Caco-2 (cell line): Measurements from ENCODE around the gene PDIK1L. TPM values are rescaled to one million over a fixed set of nuclear protein-coding genes. Genes with fewer than 3 reads are reported as not detected.

Source experiments
- BruUV-seq: library from RNA; stranded (reverse); fragments of 400-500 nt; replicated peaks from 2 replicates; lab custom pipeline; 2021; lab: Mats Ljungman, UMichigan
- CTCF ChIA-PET: fragments of 300-600 bp; sonication (Branson Sonifier 250); formaldehyde crosslinking; loops from one replicate; lab custom pipeline; 2022; ENCODE audit warnings: antibody characterized with exemption; lab: Charles Lee
- POLR2A ChIA-PET: fragments of 300-600 bp; sonication (Branson Sonifier 250); formaldehyde crosslinking; loops from one replicate; lab custom pipeline; 2022; ENCODE audit warnings: antibody characterized with exemption; lab: Charles Lee
- DNase-seq, 2 experiments: peaks; one replicate each; pipeline versions ENCODE4 v3.0.0 to v3.0.0-alpha.2; 2020 to 2022
- H3K27me3 ChIP-seq: replicated peaks from 2 replicates; pipeline ENCODE4 v1.6.0; 2011; ENCODE audit warnings: low read length; ENCODE audit not compliant: control insufficient read depth, insufficient read depth
- H3K36me3 ChIP-seq: 2 replicates; pipeline ENCODE4 v1.5.1; 2011; ENCODE audit warnings: low read length; ENCODE audit not compliant: control insufficient read depth, insufficient read depth
- H3K4me1 ChIP-seq: fragments of 250-450 bp; sonication (Bioruptor Pico); 2 replicates; pipeline ENCODE4 v1.5.1; 2020; ENCODE audit warnings: mild to moderate bottlenecking
- H3K4me3 ChIP-seq: 2 replicates; pipeline ENCODE4 v1.5.1; 2011; ENCODE audit warnings: low read depth, mild to moderate bottlenecking, control low read depth, low read length
- H3K9me3 ChIP-seq: fragments of 250-450 bp; sonication (Bioruptor Pico); 2 replicates; pipeline ENCODE4 v1.5.1; 2020; ENCODE audit warnings: mild to moderate bottlenecking, moderate library complexity
- H3K27ac Mint-ChIP-seq: one replicate; pipeline ENCODE4 v1.8.0; 2022; ENCODE audit warnings: mixed read lengths; ENCODE audit not compliant: unreplicated experiment
- H3K27me3 Mint-ChIP-seq: one replicate; pipeline ENCODE4 v1.8.0; 2022; ENCODE audit warnings: mixed read lengths; ENCODE audit not compliant: insufficient read depth, unreplicated experiment
- H3K36me3 Mint-ChIP-seq: one replicate; pipeline ENCODE4 v1.8.0; 2022; ENCODE audit warnings: mild to moderate bottlenecking, mixed read lengths; ENCODE audit not compliant: insufficient read depth, unreplicated experiment
- H3K4me1 Mint-ChIP-seq: one replicate; pipeline ENCODE4 v1.8.0; 2022; ENCODE audit warnings: low read depth, mixed read lengths; ENCODE audit not compliant: unreplicated experiment
- H3K4me3 Mint-ChIP-seq: one replicate; pipeline ENCODE4 v1.8.0; 2022; ENCODE audit warnings: mild to moderate bottlenecking, moderate library complexity, mixed read lengths; ENCODE audit not compliant: unreplicated experiment
- H3K9me3 Mint-ChIP-seq: one replicate; pipeline ENCODE4 v1.8.0; 2022; ENCODE audit warnings: mixed read lengths; ENCODE audit not compliant: unreplicated experiment
- intact Hi-C: fragments of 100-400 bp; cut with micrococcal nuclease; formaldehyde crosslinking; loops from one replicate; pipeline ENCODE4 v1.10.0; 2022; ENCODE audit not compliant: unreplicated experiment
- total RNA-seq: library from RNA; stranded (reverse); gene quantifications from 2 replicates; pipeline ENCODE4 v1.2.3, GENCODE V29; 2022
- TF ChIP-seq, protein P1 (sequence below), 2 experiments: fragments of 200-600 bp in 1 of 2; IDR thresholded peaks; 1 replicate in 1 of 2; 2 replicates in 1 of 2; pipeline versions ENCODE4 v1.5.1 to v1.8.0; 2011 to 2022; ENCODE audit warnings: antibody characterized with exemption in 1 of 2, control low read depth in 1 of 2, inconsistent platforms in 1 of 2, low read depth in 1 of 2, low read length in 1 of 2, mild to moderate bottlenecking in 1 of 2, moderate library complexity in 1 of 2; ENCODE audit not compliant: insufficient read depth in 1 of 2, severe bottlenecking in 1 of 2, unreplicated experiment in 1 of 2

Gene PDIK1L
- total RNA-seq, 1 experiment from 2014 or later: 5.5 TPM

DNA sequence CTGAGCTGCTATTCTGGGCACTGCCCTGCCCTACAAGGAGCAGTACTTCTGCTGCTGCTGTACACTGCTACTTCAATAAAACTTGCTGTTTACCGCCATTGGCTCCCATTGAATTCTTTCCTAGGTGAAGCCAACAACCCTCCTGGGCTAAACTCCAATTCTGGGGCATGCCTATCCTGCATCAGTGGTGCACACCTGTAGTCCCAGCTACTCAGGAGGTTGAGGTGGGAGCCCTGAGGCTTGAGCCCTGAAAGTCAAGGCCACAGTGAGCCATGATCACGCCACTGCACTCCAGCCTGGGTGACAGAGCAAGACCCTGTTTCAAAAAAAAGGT, 21.2 kb downstream of the PDIK1L start:
- no peak overlapping the region for H3K4me3 Mint-ChIP-seq
- ChIA-PET CTCF (interaction anchor here (0.9 kb wide), 1 partner anchor 37 kb away, joined by 3 read pairs; the partner anchor contains the start of gene ZNF593), POLR2A (no interaction called here)
- H3K27me3 Mint-ChIP-seq: no peaks in the 10 kb centered on the region
- H3K4me1 Mint-ChIP-seq: no peaks in the 10 kb centered on the region
- Histone ChIP-seq H3K9me3 (no peaks in the 10 kb centered on the region), H3K4me3 (no peak overlapping the region), H3K27me3 (no peaks in the 10 kb centered on the region), H3K36me3 (no peaks in the 10 kb centered on the region), H3K4me1 (no peaks in the 10 kb centered on the region)
- BruUV-seq: no TSS peak
- no peaks in the 10 kb centered on the region for H3K36me3 Mint-ChIP-seq
- intact Hi-C loops: no loop called here
- H3K27ac Mint-ChIP-seq: no peak overlapping the region
- TF ChIP-seq, protein P1, sequence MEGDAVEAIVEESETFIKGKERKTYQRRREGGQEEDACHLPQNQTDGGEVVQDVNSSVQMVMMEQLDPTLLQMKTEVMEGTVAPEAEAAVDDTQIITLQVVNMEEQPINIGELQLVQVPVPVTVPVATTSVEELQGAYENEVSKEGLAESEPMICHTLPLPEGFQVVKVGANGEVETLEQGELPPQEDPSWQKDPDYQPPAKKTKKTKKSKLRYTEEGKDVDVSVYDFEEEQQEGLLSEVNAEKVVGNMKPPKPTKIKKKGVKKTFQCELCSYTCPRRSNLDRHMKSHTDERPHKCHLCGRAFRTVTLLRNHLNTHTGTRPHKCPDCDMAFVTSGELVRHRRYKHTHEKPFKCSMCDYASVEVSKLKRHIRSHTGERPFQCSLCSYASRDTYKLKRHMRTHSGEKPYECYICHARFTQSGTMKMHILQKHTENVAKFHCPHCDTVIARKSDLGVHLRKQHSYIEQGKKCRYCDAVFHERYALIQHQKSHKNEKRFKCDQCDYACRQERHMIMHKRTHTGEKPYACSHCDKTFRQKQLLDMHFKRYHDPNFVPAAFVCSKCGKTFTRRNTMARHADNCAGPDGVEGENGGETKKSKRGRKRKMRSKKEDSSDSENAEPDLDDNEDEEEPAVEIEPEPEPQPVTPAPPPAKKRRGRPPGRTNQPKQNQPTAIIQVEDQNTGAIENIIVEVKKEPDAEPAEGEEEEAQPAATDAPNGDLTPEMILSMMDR (IDR thresholded peaks at IDR 0.05; ENCODE audit: insufficient read depth in 1 of 2, low read depth in 1 of 2, low read length in 1 of 2, severe bottlenecking in 1 of 2, unreplicated experiment in 1 of 2): no peak
- no peaks in the 10 kb centered on the region for H3K9me3 Mint-ChIP-seq
- DNase-seq: no peak

DNA sequence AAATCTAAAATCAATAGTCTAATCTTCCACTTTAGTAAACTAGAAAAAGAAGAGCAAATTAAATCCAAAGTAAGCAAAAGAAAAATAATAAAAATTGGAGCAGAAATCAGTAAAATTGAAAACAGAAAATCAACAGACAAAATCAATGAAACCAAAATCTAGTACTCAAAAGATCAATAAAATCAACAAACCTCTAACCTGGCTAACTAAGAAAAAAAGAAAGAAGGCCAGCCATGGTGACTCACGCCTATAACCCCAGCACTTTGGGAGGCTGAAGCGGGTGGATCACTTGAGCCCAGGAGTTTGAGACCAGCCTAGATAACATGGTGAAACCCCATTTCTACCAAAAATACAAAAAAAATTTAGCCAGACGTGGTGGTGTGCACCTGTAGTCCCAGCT, 22.8 kb downstream of the PDIK1L start:
- no peak overlapping the region for H3K4me3 Mint-ChIP-seq

DNA sequence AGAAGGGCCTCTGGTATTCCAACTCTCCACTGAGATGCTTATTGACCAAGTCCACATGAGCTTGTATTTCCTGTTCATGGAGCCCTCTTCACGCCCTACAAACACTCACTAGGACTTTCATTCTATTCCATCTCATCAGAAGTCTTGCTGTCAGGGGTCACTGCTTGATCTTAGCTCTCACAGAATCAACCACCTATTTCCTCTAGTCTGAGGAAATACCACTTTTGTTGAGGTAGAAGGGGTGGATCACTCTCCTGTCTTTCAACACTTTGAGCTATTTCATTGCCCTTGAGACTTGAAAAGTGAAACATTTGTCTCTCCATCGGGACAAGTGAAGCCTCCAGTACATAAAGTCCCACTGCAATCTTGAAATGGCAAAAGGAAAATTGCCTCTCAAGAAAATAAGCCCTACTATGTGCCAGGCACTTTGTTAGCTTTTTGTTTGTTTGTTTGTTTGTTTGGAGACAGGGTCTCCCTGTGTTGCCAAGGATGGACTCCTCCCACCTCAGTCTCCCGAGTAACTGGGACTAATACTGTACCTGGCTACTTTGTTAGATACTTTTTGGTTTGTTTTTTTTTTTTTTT, 27.4 kb downstream of the PDIK1L start:
- Histone ChIP-seq H3K27me3 (no peaks in the 10 kb centered on the region), H3K9me3 (no peaks in the 10 kb centered on the region), H3K36me3 (no peaks in the 10 kb centered on the region), H3K4me3 (no peak overlapping the region), H3K4me1 (no peaks in the 10 kb centered on the region)
- no peak for DNase-seq
- ChIA-PET CTCF (no interaction called here), POLR2A (no interaction called here)
- H3K9me3 Mint-ChIP-seq: no peaks in the 10 kb centered on the region
- intact Hi-C loops: no loop called here
- no peaks in the 10 kb centered on the region for H3K36me3 Mint-ChIP-seq
- TF ChIP-seq, protein P1 (IDR thresholded peaks at IDR 0.05; ENCODE audit: insufficient read depth in 1 of 2, low read depth in 1 of 2, low read length in 1 of 2, severe bottlenecking in 1 of 2, unreplicated experiment in 1 of 2): no peak
- H3K27ac Mint-ChIP-seq: no peak overlapping the region
- no peak overlapping the region for H3K4me3 Mint-ChIP-seq
- H3K27me3 Mint-ChIP-seq: no peaks in the 10 kb centered on the region
- no TSS peak for BruUV-seq
- no peaks in the 10 kb centered on the region for H3K4me1 Mint-ChIP-seq

More for the DNA sequence above, 22.8 kb downstream of the PDIK1L start:
- TF ChIP-seq, protein P1 (IDR thresholded peaks at IDR 0.05; ENCODE audit: insufficient read depth in 1 of 2, low read depth in 1 of 2, low read length in 1 of 2, severe bottlenecking in 1 of 2, unreplicated experiment in 1 of 2): no peak
- no peak for DNase-seq
- Mint-ChIP-seq H3K27ac (no peak overlapping the region), H3K4me1 (no peaks in the 10 kb centered on the region), H3K27me3 (no peaks in the 10 kb centered on the region), H3K36me3 (no peaks in the 10 kb centered on the region), H3K9me3 (no peaks in the 10 kb centered on the region)
- Histone ChIP-seq H3K4me1 (no peaks in the 10 kb centered on the region), H3K9me3 (no peaks in the 10 kb centered on the region), H3K36me3 (no peaks in the 10 kb centered on the region), H3K27me3 (no peaks in the 10 kb centered on the region), H3K4me3 (no peak overlapping the region)
- intact Hi-C loops: no loop called here
- no TSS peak for BruUV-seq
- POLR2A ChIA-PET: no interaction called here
- CTCF ChIA-PET: no interaction called here
